H1 (cell line): Measurements from ENCODE around the gene RASGEF1B. TPM values are rescaled to one million over a fixed set of nuclear protein-coding genes. Genes with fewer than 3 reads are reported as not detected.

Experiments used
- EGR1 ChIP-seq: IDR thresholded peaks from 2 replicates; pipeline ENCODE4 v1.6.1; 2011; ENCODE audit warnings: low read depth, low read length, borderline replicate concordance
- HDAC6 ChIP-seq: IDR thresholded peaks from one replicate; pipeline ENCODE4 v1.7.1; 2012; ENCODE audit warnings: low read depth, mild to moderate bottlenecking, inconsistent platforms, low read length, moderate library complexity
- KDM4A ChIP-seq: IDR thresholded peaks from one replicate; pipeline ENCODE4 v1.7.1; 2012; ENCODE audit warnings: low read depth, mild to moderate bottlenecking, moderate library complexity, low read length, inconsistent platforms; ENCODE audit not compliant: severe bottlenecking
- SIN3A ChIP-seq, 2 experiments: IDR thresholded peaks in 1 of 2; conservative IDR thresholded peaks in 1 of 2; 2 replicates each; pipeline ENCODE4 v1.6.1; 2011 to 2012; ENCODE audit warnings: low read length in 2 of 2, improper control_type of control experiment in 1 of 2, low read depth in 1 of 2, mild to moderate bottlenecking in 1 of 2
- polyA plus RNA-seq, 7 experiments: library from polyadenylated mRNA; depleted of rRNA in 3 of 7; stranded (reverse) in 5 of 7; unstranded in 2 of 7; fragments of >200 nt in 5 of 7; fragments of 200-250 nt in 2 of 7; gene quantifications; 1 replicate in 5 of 7; 2 replicates in 1 of 7; 4 replicates in 1 of 7; pipeline versions ENCODE4 v1.2.1 to v1.2.3, GENCODE V29; 2011 to 2013; ENCODE audit warnings: missing spikeins in 2 of 7, mixed read lengths in 2 of 7
- total RNA-seq: library from RNA; stranded (reverse); fragmentation: NEBNext Ultra II Directional; extraction: Animal tissue kit (Norgen Biotek cat#: 25700); gene quantifications from 2 replicates; pipeline ENCODE4 v1.2.1, GENCODE V29; 2021

RASGEF1B gene
- total and polyA plus RNA-seq, 2 of the 8 experiments (the other 6 are each of a cell fraction or from before 2014, with no cell fraction given) = 1.6 to 4.7 TPM

DNA sequence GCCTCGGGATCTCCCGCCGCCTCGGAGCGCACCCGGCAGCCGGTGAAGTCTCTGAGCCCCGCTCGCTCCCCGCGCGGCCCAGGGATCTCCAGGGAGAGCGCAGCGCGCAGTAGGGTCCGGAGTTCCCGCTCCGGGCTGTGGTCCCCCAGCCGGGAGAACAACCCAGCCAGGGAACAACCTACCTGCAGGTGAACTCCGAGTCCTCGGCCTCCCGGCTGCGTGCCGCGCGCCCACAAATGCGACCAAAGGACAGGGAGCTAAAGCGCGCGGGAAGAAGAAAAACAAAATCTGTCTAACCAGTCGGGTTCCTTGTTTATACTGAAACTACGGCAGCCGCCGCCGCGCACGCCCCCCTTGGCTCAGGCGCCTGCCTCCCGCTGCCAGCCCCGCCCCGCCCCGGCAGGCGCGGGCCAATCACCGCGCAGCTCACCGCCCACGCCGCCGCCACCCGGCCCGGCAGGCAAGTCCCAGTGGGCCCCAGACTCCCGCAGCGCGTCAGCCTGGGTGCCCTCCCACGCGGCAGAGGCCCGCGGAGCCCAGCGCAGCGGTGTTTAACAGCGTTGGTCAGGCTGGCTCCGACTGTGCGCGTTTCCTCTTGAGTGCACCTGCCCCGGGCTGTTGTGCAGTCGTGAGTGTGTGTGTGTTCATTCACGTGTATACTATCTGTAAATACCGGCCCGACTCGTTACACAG is at the start of gene RASGEF1B (continued):
- TF ChIP-seq KDM4A = peak; percentile 96
- TF ChIP-seq EGR1 = peak; percentile 97
- no peak for TF ChIP-seq HDAC6
- no peak; a peak in 1 of 4 replicates for TF ChIP-seq SIN3A (conservative IDR thresholded peaks at IDR 0.05 in 1 of 2, IDR thresholded peaks at IDR 0.05 in 1 of 2; ENCODE audit: low read depth in 1 of 2, low read length in 2 of 2)
